Calu3 (cell line): ENCODE measurements around the gene STAM2. TPM values are rescaled to one million over a fixed set of nuclear protein-coding genes. Genes with fewer than 3 reads are reported as not detected.

ENCODE experiments used
- BruUV-seq: library from RNA; stranded (reverse); fragments of 400-500 nt; replicated peaks from 2 replicates; lab custom pipeline; 2021; lab: Mats Ljungman, UMichigan
- CTCF ChIA-PET: fragments of 300-600 bp; sonication (Branson Sonifier 250); formaldehyde crosslinking; loops from one replicate; lab custom pipeline; 2022; ENCODE audit warnings: antibody characterized with exemption; lab: Charles Lee
- DNase-seq: peaks from one replicate; pipeline ENCODE4 v3.0.0; 2022
- H3K27ac Mint-ChIP-seq: one replicate; pipeline ENCODE4 v1.8.0; 2022; ENCODE audit warnings: mixed read lengths; ENCODE audit not compliant: unreplicated experiment
- H3K27me3 Mint-ChIP-seq: one replicate; pipeline ENCODE4 v1.8.0; 2022; ENCODE audit warnings: mixed read lengths; ENCODE audit not compliant: unreplicated experiment
- H3K36me3 Mint-ChIP-seq: one replicate; pipeline ENCODE4 v1.8.0; 2022; ENCODE audit warnings: mild to moderate bottlenecking, moderate library complexity, mixed read lengths; ENCODE audit not compliant: insufficient read depth, unreplicated experiment
- H3K4me1 Mint-ChIP-seq: one replicate; pipeline ENCODE4 v1.8.0; 2022; ENCODE audit warnings: mild to moderate bottlenecking, low read depth, mixed read lengths; ENCODE audit not compliant: unreplicated experiment
- H3K4me3 Mint-ChIP-seq: one replicate; pipeline ENCODE4 v1.8.0; 2022; ENCODE audit warnings: mild to moderate bottlenecking, low read depth, moderate library complexity, mixed read lengths; ENCODE audit not compliant: unreplicated experiment
- H3K9me3 Mint-ChIP-seq: one replicate; pipeline ENCODE4 v1.8.0; 2022; ENCODE audit warnings: low read depth, mixed read lengths; ENCODE audit not compliant: unreplicated experiment
- intact Hi-C: fragments of 100-400 bp; cut with micrococcal nuclease; formaldehyde crosslinking; loops from one replicate; pipeline ENCODE4 v1.10.0; 2022; ENCODE audit not compliant: unreplicated experiment
- total RNA-seq: library from RNA; stranded (reverse); gene quantifications from 2 replicates; pipeline ENCODE4 v1.2.3, GENCODE V29; 2022
- TF ChIP-seq, protein P1 (sequence below): fragments of 200-600 bp; IDR thresholded peaks from one replicate; pipeline ENCODE4 v1.8.0; 2022; ENCODE audit warnings: antibody characterized with exemption; ENCODE audit not compliant: unreplicated experiment

STAM2 gene
- total RNA-seq, 1 experiment from 2014 or later, result 28.7 TPM

DNA sequence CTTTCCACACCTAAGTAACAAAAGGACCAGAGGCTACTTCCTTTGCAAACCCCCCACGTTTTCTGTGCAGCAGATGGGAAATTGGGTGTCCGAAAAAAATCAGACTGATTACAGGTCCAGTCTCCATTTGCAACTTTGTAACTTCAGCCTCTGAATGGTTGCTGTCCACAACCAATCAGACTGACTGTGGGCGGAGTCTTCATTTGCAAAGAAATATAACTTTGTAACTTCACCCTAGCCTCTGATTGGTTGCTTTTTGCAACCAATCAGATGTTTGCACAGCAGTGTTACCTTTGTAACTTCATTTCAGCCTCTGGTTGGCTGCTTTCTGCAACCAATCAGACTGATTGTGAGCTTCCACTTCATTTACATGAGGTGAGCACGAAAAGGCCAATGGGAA, 48.9 kb downstream of the STAM2 start:
- Mint-ChIP-seq H3K9me3 (no peaks in the 10 kb centered on the region), H3K4me1 (no peaks in the 10 kb centered on the region), H3K27me3 (no peaks in the 10 kb centered on the region), H3K4me3 (no peak overlapping the region), H3K27ac (no peak overlapping the region), H3K36me3 (peaks cover 5% of the 10 kb centered on the region)
- intact Hi-C loops, result no loop called here
- TF ChIP-seq, protein P1, sequence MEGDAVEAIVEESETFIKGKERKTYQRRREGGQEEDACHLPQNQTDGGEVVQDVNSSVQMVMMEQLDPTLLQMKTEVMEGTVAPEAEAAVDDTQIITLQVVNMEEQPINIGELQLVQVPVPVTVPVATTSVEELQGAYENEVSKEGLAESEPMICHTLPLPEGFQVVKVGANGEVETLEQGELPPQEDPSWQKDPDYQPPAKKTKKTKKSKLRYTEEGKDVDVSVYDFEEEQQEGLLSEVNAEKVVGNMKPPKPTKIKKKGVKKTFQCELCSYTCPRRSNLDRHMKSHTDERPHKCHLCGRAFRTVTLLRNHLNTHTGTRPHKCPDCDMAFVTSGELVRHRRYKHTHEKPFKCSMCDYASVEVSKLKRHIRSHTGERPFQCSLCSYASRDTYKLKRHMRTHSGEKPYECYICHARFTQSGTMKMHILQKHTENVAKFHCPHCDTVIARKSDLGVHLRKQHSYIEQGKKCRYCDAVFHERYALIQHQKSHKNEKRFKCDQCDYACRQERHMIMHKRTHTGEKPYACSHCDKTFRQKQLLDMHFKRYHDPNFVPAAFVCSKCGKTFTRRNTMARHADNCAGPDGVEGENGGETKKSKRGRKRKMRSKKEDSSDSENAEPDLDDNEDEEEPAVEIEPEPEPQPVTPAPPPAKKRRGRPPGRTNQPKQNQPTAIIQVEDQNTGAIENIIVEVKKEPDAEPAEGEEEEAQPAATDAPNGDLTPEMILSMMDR, result no peak
- DNase-seq, result no peak
- BruUV-seq, result no TSS peak
- CTCF ChIA-PET, result interaction anchor here (0.7 kb wide), 1 partner anchor 15 kb away, joined by 3 read pairs; no protein-coding TSS in a partner anchor

DNA sequence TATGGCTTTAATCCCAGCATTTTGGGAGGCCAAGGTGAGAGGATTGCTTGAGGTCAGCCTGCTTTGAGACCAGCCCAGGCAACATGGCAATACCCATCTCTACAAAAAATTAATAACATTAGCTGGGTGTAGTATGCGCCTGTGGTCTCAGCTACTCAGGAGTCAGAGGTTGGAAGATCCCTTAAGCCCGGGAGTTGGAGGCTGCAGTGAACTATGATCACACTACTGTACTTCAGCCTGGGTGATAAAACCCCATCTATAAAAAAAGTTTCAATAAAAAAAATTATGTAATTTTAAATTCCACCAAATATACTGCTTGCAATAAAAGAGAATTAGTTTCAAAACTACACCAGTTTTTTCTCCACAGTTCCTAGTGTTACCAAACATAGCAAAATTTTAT, 53.4 kb downstream of the STAM2 start:
- no peaks in the 10 kb centered on the region for H3K27me3 Mint-ChIP-seq
- no peak overlapping the region for H3K4me3 Mint-ChIP-seq
- H3K36me3 Mint-ChIP-seq, result no peaks in the 10 kb centered on the region
- CTCF ChIA-PET, result interaction anchor here (0.7 kb wide), 1 partner anchor 756 kb away, joined by 3 read pairs; no protein-coding TSS in a partner anchor
- TF ChIP-seq, protein P1, result no peak
- H3K27ac Mint-ChIP-seq, result no peak overlapping the region
- intact Hi-C loops, result no loop called here
- no peaks in the 10 kb centered on the region for H3K9me3 Mint-ChIP-seq
- DNase-seq, result no peak
- no peaks in the 10 kb centered on the region for H3K4me1 Mint-ChIP-seq
- no TSS peak for BruUV-seq

DNA sequence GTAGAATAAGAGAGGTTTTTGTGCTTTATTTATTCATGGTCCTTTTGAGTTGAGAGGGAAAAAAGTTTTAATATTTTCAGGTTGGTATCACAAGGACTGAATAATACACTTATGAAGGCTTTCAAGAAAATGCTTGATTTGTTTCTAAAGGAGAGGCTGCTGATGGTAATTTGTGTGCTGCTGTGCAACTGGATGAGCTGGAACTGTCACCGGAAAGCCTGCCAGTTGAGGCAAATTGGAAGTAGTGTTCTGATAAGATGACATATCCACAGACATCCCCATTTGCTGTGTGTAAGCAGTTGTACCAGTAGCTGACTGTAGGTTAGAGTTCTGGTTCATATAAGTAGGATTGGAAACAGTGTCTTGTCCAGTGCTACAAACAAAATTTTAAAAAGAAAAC, 55.1 kb downstream of the STAM2 start:
- no peak for DNase-seq
- BruUV-seq, result no TSS peak
- intact Hi-C loops, result no loop called here
- TF ChIP-seq, protein P1, result no peak
- Mint-ChIP-seq H3K4me3 (no peak overlapping the region), H3K27ac (no peak overlapping the region), H3K4me1 (no peaks in the 10 kb centered on the region), H3K36me3 (no peaks in the 10 kb centered on the region), H3K9me3 (no peaks in the 10 kb centered on the region), H3K27me3 (no peaks in the 10 kb centered on the region)
- CTCF ChIA-PET, result interaction anchor here (0.7 kb wide), 1 partner anchor 368 kb away, joined by 5 read pairs; no protein-coding TSS in a partner anchor

DNA sequence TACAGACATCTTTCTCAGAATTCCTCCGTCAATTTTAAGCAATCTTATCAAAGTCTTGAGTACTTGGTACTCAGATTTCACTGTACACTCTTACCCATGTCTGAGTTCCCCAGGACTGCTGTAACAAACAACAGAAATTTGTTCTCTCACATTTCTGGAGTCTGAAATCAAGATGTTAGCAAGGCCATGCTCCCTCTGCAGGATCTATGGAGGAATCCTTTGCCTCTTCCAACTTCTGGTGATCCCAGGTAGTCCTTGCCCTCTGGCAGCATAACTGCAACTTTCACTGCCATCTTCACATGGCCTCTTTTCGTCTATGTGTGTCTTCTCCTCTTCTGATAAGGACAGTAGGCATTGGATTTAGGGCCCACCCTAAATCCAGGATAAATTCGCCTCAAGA, 59.6 kb downstream of the STAM2 start:
- intact Hi-C loops, result no loop called here
- DNase-seq, result no peak

More for the DNA sequence above, 59.6 kb downstream of the STAM2 start:
- H3K4me1 Mint-ChIP-seq, result no peaks in the 10 kb centered on the region
- no TSS peak for BruUV-seq
- CTCF ChIA-PET, result no interaction called here
- TF ChIP-seq, protein P1, result no peak
- no peaks in the 10 kb centered on the region for H3K9me3 Mint-ChIP-seq
- no peaks in the 10 kb centered on the region for H3K36me3 Mint-ChIP-seq
- H3K4me3 Mint-ChIP-seq, result no peak overlapping the region
- no peaks in the 10 kb centered on the region for H3K27me3 Mint-ChIP-seq
- H3K27ac Mint-ChIP-seq, result no peak overlapping the region
